ENCODE data around the gene TRPV4.

GRCh38 chr12:109824731-109825130, 8.5 kb downstream of the TRPV4 start:
- TF ChIP-seq CTCF (IDR thresholded peaks at IDR 0.05; ENCODE audit: poor library complexity, severe bottlenecking): no peak
- no peak for TF ChIP-seq POLR2AphosphoS5 (IDR thresholded peaks at IDR 0.05)
- TF ChIP-seq EP300 (conservative IDR thresholded peaks at IDR 0.05; ENCODE audit: poor library complexity, severe bottlenecking): no peak
